H1 (cell line): Measurements from ENCODE around the gene SLAMF1. TPM values are rescaled to one million over a fixed set of nuclear protein-coding genes. Genes with fewer than 3 reads are reported as not detected.
A peak's percentile ranks its signal among the peaks of the same experiment; 100 is the strongest.

Source experiments
- CTCF ChIA-PET: fragments of 300-600 bp; sonication (Branson Sonifier 250); formaldehyde crosslinking; loops from one replicate; lab custom pipeline; 2021; ENCODE audit not compliant: partially characterized antibody; lab: Charles Lee
- POLR2A ChIA-PET: fragments of 300-600 bp; sonication (Branson Sonifier 250); formaldehyde crosslinking; loops from one replicate; lab custom pipeline; 2021; ENCODE audit warnings: inconsistent platforms; ENCODE audit not compliant: partially characterized antibody; lab: Charles Lee
- DNase-seq, 2 experiments: peaks; one replicate each; pipeline versions ENCODE4 v3.0.0 to v3.0.0-alpha.2; 2010 to 2022; ENCODE audit warnings: low spot score in 2 of 2, low read depth in 1 of 2, mixed read lengths in 1 of 2
- FAIRE-seq: peaks from 2 replicates; lab custom pipeline; 2011; peaks lifted over from hg19 to GRCh38; lab: Jason Lieb, UNC
- H2AFZ ChIP-seq: 2 replicates; pipeline ENCODE4 v1.8.1; 2012; ENCODE audit warnings: low read length, inconsistent platforms
- H2AK5ac ChIP-seq: 2 replicates; pipeline ENCODE4 v1.6.1; 2013; ENCODE audit warnings: low read depth, low read length
- H2BK120ac ChIP-seq: replicated peaks from 2 replicates; pipeline ENCODE3; 2013; ENCODE audit warnings: low read depth, low read length, inconsistent platforms
- H2BK12ac ChIP-seq: 2 replicates; pipeline ENCODE4 v1.6.1; 2013; ENCODE audit warnings: low read depth, low read length
- H2BK15ac ChIP-seq: 2 replicates; pipeline ENCODE4 v1.6.1; 2013; ENCODE audit warnings: low read length
- H2BK20ac ChIP-seq: 2 replicates; pipeline ENCODE4 v1.6.1; 2013; ENCODE audit warnings: low read length
- H2BK5ac ChIP-seq: 2 replicates; pipeline ENCODE4 v1.6.1; 2013; ENCODE audit warnings: low read depth, low read length
- H3K14ac ChIP-seq: 2 replicates; pipeline ENCODE4 v1.6.1; 2013; ENCODE audit warnings: inconsistent platforms; ENCODE audit not compliant: insufficient read length
- H3K18ac ChIP-seq: 2 replicates; pipeline ENCODE4 v1.6.1; 2013; ENCODE audit warnings: low read length; ENCODE audit errors: extremely low read depth
- H3K23ac ChIP-seq: 2 replicates; pipeline ENCODE4 v1.6.1; 2013; ENCODE audit warnings: inconsistent platforms; ENCODE audit not compliant: insufficient read length
- H3K23me2 ChIP-seq: 2 replicates; pipeline ENCODE4 v1.6.1; 2013; ENCODE audit warnings: low read depth, low read length
- H3K27ac ChIP-seq: 2 replicates; pipeline ENCODE4 v1.6.1; 2011; ENCODE audit warnings: low read depth, low read length, inconsistent platforms
- H3K27me3 ChIP-seq, 4 experiments: replicated peaks in 1 of 4; 1 replicate in 1 of 4; 2 replicates in 3 of 4; pipeline versions ENCODE4 v1.6.1 to v1.8.1; 2011 to 2013; ENCODE audit warnings: low read length in 3 of 4, mild to moderate bottlenecking in 3 of 4, inconsistent platforms in 2 of 4, mixed read lengths in 2 of 4, moderate library complexity in 1 of 4; ENCODE audit not compliant: control insufficient read depth in 3 of 4, insufficient read depth in 3 of 4; ENCODE audit errors: extremely low read depth in 1 of 4
- H3K36me3 ChIP-seq, 4 experiments: 2 replicates each; pipeline versions ENCODE4 v1.6.1 to v1.8.1; 2011 to 2013; ENCODE audit warnings: mild to moderate bottlenecking in 4 of 4, low read length in 3 of 4, moderate library complexity in 2 of 4, control low read depth in 1 of 4, inconsistent platforms in 1 of 4; ENCODE audit not compliant: insufficient read depth in 4 of 4, control insufficient read depth in 2 of 4
- H3K4ac ChIP-seq: replicated peaks from 2 replicates; pipeline ENCODE3; 2013; ENCODE audit warnings: low read length, low read depth, mixed read lengths, inconsistent platforms; ENCODE audit not compliant: insufficient read length
- H3K4me1 ChIP-seq, 4 experiments: replicated peaks in 1 of 4; 1 replicate in 1 of 4; 2 replicates in 3 of 4; pipeline versions ENCODE4 v1.6.1 to v1.8.1; 2011 to 2013; ENCODE audit warnings: low read length in 3 of 4, inconsistent platforms in 2 of 4, mixed read lengths in 1 of 4; ENCODE audit not compliant: insufficient read depth in 4 of 4, control insufficient read depth in 3 of 4
- H3K4me2 ChIP-seq, 2 experiments: 2 replicates each; pipeline versions ENCODE4 v1.6.1 to v1.8.1; 2011 to 2013; ENCODE audit warnings: low read depth in 2 of 2, low read length in 2 of 2, control low read depth in 1 of 2, inconsistent platforms in 1 of 2, mild to moderate bottlenecking in 1 of 2; ENCODE audit not compliant: insufficient read depth in 1 of 2
- H3K4me3 ChIP-seq, 4 experiments: fragments of 200-600, 300-600 bp in 1 of 4; sonication (generic), shearing (Covaris generic), sonication (Bioruptor Twin) in 1 of 4; 2 replicates each; pipeline versions ENCODE4 v1.5.1 to v1.8.1; 2011 to 2016; ENCODE audit warnings: low read length in 4 of 4, low read depth in 3 of 4, control low read depth in 2 of 4, inconsistent platforms in 2 of 4, mild to moderate bottlenecking in 2 of 4, mixed read lengths in 1 of 4, moderate library complexity in 1 of 4; ENCODE audit not compliant: insufficient read depth in 2 of 4; ENCODE audit errors: extremely low read depth in 1 of 4
- H3K56ac ChIP-seq: replicated peaks from 2 replicates; pipeline ENCODE3; 2013; ENCODE audit warnings: low read depth, mild to moderate bottlenecking, mixed read lengths, low read length, inconsistent platforms; ENCODE audit not compliant: insufficient read length
- H3K79me1 ChIP-seq: 2 replicates; pipeline ENCODE4 v1.6.1; 2013; ENCODE audit warnings: low read depth, low read length, control low read depth
- H3K79me2 ChIP-seq, 2 experiments: 2 replicates each; pipeline versions ENCODE4 v1.6.1 to v1.8.1; 2012 to 2013; ENCODE audit warnings: low read length in 2 of 2, mild to moderate bottlenecking in 2 of 2, inconsistent platforms in 1 of 2; ENCODE audit not compliant: insufficient read depth in 2 of 2, control insufficient read depth in 1 of 2
- H3K9ac ChIP-seq, 4 experiments: replicated peaks in 1 of 4; 1 replicate in 1 of 4; 2 replicates in 3 of 4; pipeline versions ENCODE4 v1.6.1 to v1.8.1; 2011 to 2013; ENCODE audit warnings: low read depth in 3 of 4, low read length in 3 of 4, control low read depth in 2 of 4, mild to moderate bottlenecking in 2 of 4, moderate library complexity in 2 of 4, inconsistent platforms in 1 of 4; ENCODE audit errors: extremely low read depth in 1 of 4
- H3K9me3 ChIP-seq, 2 experiments: 2 replicates each; pipeline versions ENCODE4 v1.6.1 to v1.8.1; 2012 to 2013; ENCODE audit warnings: mild to moderate bottlenecking in 2 of 2, moderate library complexity in 2 of 2, control low read depth in 1 of 2, inconsistent platforms in 1 of 2, low read depth in 1 of 2, low read length in 1 of 2, mixed read lengths in 1 of 2; ENCODE audit not compliant: insufficient read depth in 2 of 2
- H4K20me1 ChIP-seq, 2 experiments: replicated peaks in 1 of 2; 2 replicates each; pipeline versions ENCODE3 to v1.8.1; 2011 to 2013; ENCODE audit warnings: inconsistent platforms in 2 of 2, low read length in 2 of 2, mild to moderate bottlenecking in 1 of 2; ENCODE audit not compliant: insufficient read depth in 2 of 2, control insufficient read depth in 1 of 2
- H4K5ac ChIP-seq: 2 replicates; pipeline ENCODE4 v1.6.1; 2013; ENCODE audit warnings: low read length, low read depth, mixed read lengths, inconsistent platforms; ENCODE audit not compliant: insufficient read length
- H4K8ac ChIP-seq: 2 replicates; pipeline ENCODE4 v1.8.0; 2013; ENCODE audit warnings: mild to moderate bottlenecking, moderate library complexity, low read length, inconsistent platforms; ENCODE audit not compliant: insufficient read depth; ENCODE audit errors: extremely low read depth
- H4K91ac ChIP-seq: replicated peaks from 2 replicates; pipeline ENCODE3; 2013; ENCODE audit warnings: low read length, mixed read lengths, inconsistent platforms; ENCODE audit not compliant: insufficient read length
- CTCF ChIP-seq, 3 experiments: IDR thresholded peaks; 1 replicate in 2 of 3; 2 replicates in 1 of 3; pipeline versions ENCODE4 v1.5.1 to v1.6.1; 2011; ENCODE audit warnings: low read length in 3 of 3, mild to moderate bottlenecking in 3 of 3, inconsistent platforms in 2 of 3, low read depth in 1 of 3, moderate library complexity in 1 of 3; ENCODE audit not compliant: insufficient read depth in 1 of 3; ENCODE audit errors: control extremely low read depth in 1 of 3
- EZH2 ChIP-seq: fragments of 200-600 bp; sonication (generic); IDR thresholded peaks from 2 replicates; pipeline ENCODE4 v1.7.1; 2012; ENCODE audit warnings: low read depth, mild to moderate bottlenecking, moderate library complexity, low read length, inconsistent platforms; ENCODE audit not compliant: severe bottlenecking
- FOSL1 ChIP-seq: IDR thresholded peaks from 2 replicates; pipeline ENCODE4 v1.6.1; 2011; ENCODE audit warnings: mild to moderate bottlenecking, low read depth, low read length, moderate library complexity; ENCODE audit not compliant: insufficient read depth
- MAFK ChIP-seq: IDR thresholded peaks from 2 replicates; pipeline ENCODE4 v1.6.1; 2012; ENCODE audit warnings: low read depth, mild to moderate bottlenecking, improper control_type of control experiment, low read length
- MAX ChIP-seq: IDR thresholded peaks from 2 replicates; pipeline ENCODE4 v1.6.1; 2012; ENCODE audit warnings: inconsistent platforms
- POLR2AphosphoS5 ChIP-seq: IDR thresholded peaks from 2 replicates; pipeline ENCODE4 v1.6.1; 2011; ENCODE audit warnings: low read depth, low read length
- RFX5 ChIP-seq: IDR thresholded peaks from 2 replicates; pipeline ENCODE4 v1.6.1; 2011; ENCODE audit warnings: low read depth, low read length, improper control_type of control experiment, borderline replicate concordance
- SP4 ChIP-seq: IDR thresholded peaks from 2 replicates; pipeline ENCODE4 v1.6.1; 2012; ENCODE audit warnings: low read length, inconsistent platforms
- SUZ12 ChIP-seq: fragments of 200-600 bp; sonication (generic); IDR thresholded peaks from 2 replicates; pipeline ENCODE4 v1.6.1; 2012; ENCODE audit warnings: mild to moderate bottlenecking, inconsistent platforms, low read length, moderate library complexity, mixed read lengths
- ZNF274 ChIP-seq: IDR thresholded peaks from 2 replicates; pipeline ENCODE4 v1.7.0; 2012; ENCODE audit warnings: low read length, borderline replicate concordance; ENCODE audit errors: extremely low read depth
- WGBS, 2 experiments: shearing (Covaris generic) in 1 of 2; methylation state at CpG; one replicate each; pipeline versions ENCODE4 v1.1.6 to v1.1.7; 2013 to 2015; ENCODE audit warnings: low lambda C conversion rate in 2 of 2, mixed read lengths in 2 of 2, inconsistent platforms in 1 of 2, low coverage in 1 of 2, missing lambda C conversion rate in 1 of 2; ENCODE audit not compliant: insufficient replicate concordance in 2 of 2, insufficient coverage in 1 of 2, insufficient read length in 1 of 2; ENCODE audit errors: extremely low coverage in 1 of 2, missing lambda C conversion rate in 1 of 2; 5-methylcytosine and 5-hydroxymethylcytosine counted together
- polyA plus RNA-seq, 7 experiments: library from polyadenylated mRNA; depleted of rRNA in 3 of 7; stranded (reverse) in 5 of 7; unstranded in 2 of 7; fragments of >200 nt in 5 of 7; fragments of 200-250 nt in 2 of 7; gene quantifications; 1 replicate in 5 of 7; 2 replicates in 1 of 7; 4 replicates in 1 of 7; pipeline versions ENCODE4 v1.2.1 to v1.2.3, GENCODE V29; 2011 to 2013; ENCODE audit warnings: missing spikeins in 2 of 7, mixed read lengths in 2 of 7
- total RNA-seq: library from RNA; stranded (reverse); fragmentation: NEBNext Ultra II Directional; extraction: Animal tissue kit (Norgen Biotek cat#: 25700); gene quantifications from 2 replicates; pipeline ENCODE4 v1.2.1, GENCODE V29; 2021

The SLAMF1 gene
- total and polyA plus RNA-seq, 2 of the 8 experiments (the other 6 are each of a cell fraction or from before 2014, with no cell fraction given): not detected

GRCh38 chr1:160637821-160638539 lies 8.9 kb downstream of the SLAMF1 start:
- no peak for FAIRE-seq
- no peak for TF ChIP-seq SP4
- TF ChIP-seq EZH2: no peak
- no peak for TF ChIP-seq FOSL1
- no peak for TF ChIP-seq POLR2AphosphoS5
- TF ChIP-seq CTCF (IDR thresholded peaks at IDR 0.05; ENCODE audit: control extremely low read depth in 1 of 3, insufficient read depth in 1 of 3, low read depth in 1 of 3, low read length in 3 of 3): no peak
- TF ChIP-seq ZNF274: no peak
- no peak for TF ChIP-seq SUZ12
- TF ChIP-seq RFX5: no peak
- TF ChIP-seq MAX: no peak
- no peak for TF ChIP-seq MAFK

More at GRCh38 chr1:160637821-160638539, 8.9 kb downstream of the SLAMF1 start:
- no peaks in the 10 kb centered on the region for H3K79me1 ChIP-seq
- 78% methylated on average over 5 of the region's 5 CpGs; no CpG with 5 or more reads in 1 of the 2 experiments for WGBS, 2 experiments
- peak overlapping the region; percentile 75; the same call in 1 of the 2 replicates for H2AK5ac ChIP-seq
- H3K9me3 ChIP-seq: no peaks in the 10 kb centered on the region
- H3K79me2 ChIP-seq: no peaks in the 10 kb centered on the region
- H3K9ac ChIP-seq: no peak overlapping the region
- no peak overlapping the region for H2BK15ac ChIP-seq
- no peak overlapping the region for H3K18ac ChIP-seq
- DNase-seq: no peak
- no peak overlapping the region for H3K4me3 ChIP-seq
- H3K27me3 ChIP-seq: no peaks in the 10 kb centered on the region
- H3K36me3 ChIP-seq: no peaks in the 10 kb centered on the region
- H2BK20ac ChIP-seq: peak overlapping the region; percentile 81; the same call in 1 of the 2 replicates
- no peak overlapping the region for H2BK120ac ChIP-seq
- no peak overlapping the region; the same call in 1 of the 2 replicates for H2BK5ac ChIP-seq
- H3K56ac ChIP-seq: no peak overlapping the region
- H2AFZ ChIP-seq: peak overlapping the region; percentile 15; the same call in 1 of the 2 replicates
- H3K4me1 ChIP-seq: peaks cover 0 to 3% (median 0%) of the 10 kb centered on the region in 4 experiments; a peak in 1 of 7 replicates
- peak overlapping the region; percentile 72; the same call in 1 of the 2 replicates for H2BK12ac ChIP-seq
- H3K4me2 ChIP-seq: no peak overlapping the region
- H4K8ac ChIP-seq: no peak overlapping the region
- CTCF ChIA-PET: no interaction called here
- no peak overlapping the region for H3K23ac ChIP-seq
- no peaks in the 10 kb centered on the region for H4K20me1 ChIP-seq
- POLR2A ChIA-PET: no interaction called here
- H3K4ac ChIP-seq: no peak overlapping the region
- no peaks in the 10 kb centered on the region for H3K23me2 ChIP-seq
- H4K5ac ChIP-seq: no peak overlapping the region
- H4K91ac ChIP-seq: no peak overlapping the region
- no peak overlapping the region for H3K27ac ChIP-seq
- H3K14ac ChIP-seq: no peak overlapping the region
